Measurements from ENCODE around the gene LENEP. TPM values are rescaled to one million over a fixed set of nuclear protein-coding genes. Genes with fewer than 3 reads are reported as not detected.

The LENEP gene
- total RNA-seq, 2 donors from 2014 or later, result not detected

- Histone ChIP-seq H3K27ac (peak overlapping the region in 1 of 4 donors; percentile 45), H3K36me3 (replicated peaks in 1 of 2; ENCODE audit: insufficient read depth in 1 of 2, low read depth in 2 of 2) (peaks cover 0 to 7% of the 10 kb centered on the region in 2 donors), H3K4me1 (peaks cover 75% of the 10 kb centered on the region), H3K9me3 (no peaks in the 10 kb centered on the region), H3K4me3 (no peak overlapping the region), H3K27me3 (no peaks in the 10 kb centered on the region)
- no peak for DNase-seq
- no peak for ATAC-seq
- WGBS, 2 donors, result 26 to 49% methylated on average over 7 of the region's 8 CpGs
- TF ChIP-seq POLR2A (IDR thresholded peaks at IDR 0.05) (no peak), CTCF (IDR thresholded peaks at IDR 0.05) (no peak)
- intact Hi-C loops (cut with DNase I), result loop anchor here (5.0 kb wide), 1 partner anchor 51 kb away; the partner anchor contains the start of gene PYGO2
These were observed 20.2 kb downstream of the LENEP start for GRCh38 chr1:155013632-155014031.

GRCh38 chr1:155014709-155015508 lies 21.5 kb downstream of the LENEP start:
- Histone ChIP-seq H3K27ac (no peak overlapping the region), H3K4me1 (peaks cover 63% of the 10 kb centered on the region)

GRCh38 chr1:155015527-155016230 lies 22.3 kb downstream of the LENEP start:
- Histone ChIP-seq H3K36me3 (replicated peaks in 1 of 2; ENCODE audit: insufficient read depth in 1 of 2, low read depth in 2 of 2) (peaks cover 0 to 7% of the 10 kb centered on the region in 2 donors), H3K9me3 (no peaks in the 10 kb centered on the region), H3K27ac (peak overlapping the region in 1 of 4 donors; percentile 16), H3K27me3 (no peaks in the 10 kb centered on the region), H3K4me3 (no peak overlapping the region), H3K4me1 (peaks cover 56% of the 10 kb centered on the region)
- DNase-seq (no peak), ATAC-seq (no peak)
- no peak for TF ChIP-seq POLR2A (IDR thresholded peaks at IDR 0.05)
- TF ChIP-seq CTCF (IDR thresholded peaks at IDR 0.05), result no peak
- 77 to 84% methylated on average over 11 to 16 of the region's 16 CpGs for WGBS, 2 donors
- intact Hi-C loops (cut with DNase I), result no loop called here

More at GRCh38 chr1:155014709-155015508, 21.5 kb downstream of the LENEP start:
- no peak for DNase-seq
- H3K9me3 ChIP-seq, result no peaks in the 10 kb centered on the region
- H3K36me3 ChIP-seq (replicated peaks in 1 of 2; ENCODE audit: insufficient read depth in 1 of 2, low read depth in 2 of 2), result peaks cover 0 to 7% of the 10 kb centered on the region in 2 donors
- 90 to 93% methylated on average over 8 to 31 of the region's 31 CpGs for WGBS, 2 donors
- no peak for ATAC-seq
- no peak overlapping the region for H3K4me3 ChIP-seq
- intact Hi-C loops (cut with DNase I), result loop anchor here (5.0 kb wide), 1 partner anchor 53 kb away; the partner anchor contains the start of gene PYGO2
- no peaks in the 10 kb centered on the region for H3K27me3 ChIP-seq
- TF ChIP-seq POLR2A (IDR thresholded peaks at IDR 0.05), result no peak
- no peak for TF ChIP-seq CTCF (IDR thresholded peaks at IDR 0.05)

GRCh38 chr1:155016231-155016831 lies 22.9 kb downstream of the LENEP start:
- Histone ChIP-seq H3K4me3 (no peak overlapping the region), H3K4me1 (peaks cover 49% of the 10 kb centered on the region), H3K27ac (peak overlapping the region; percentile 56 to 72 (median 68)), H3K36me3 (replicated peaks in 1 of 2; ENCODE audit: insufficient read depth in 1 of 2, low read depth in 2 of 2) (peaks cover 0 to 7% of the 10 kb centered on the region in 2 donors), H3K9me3 (no peaks in the 10 kb centered on the region), H3K27me3 (no peaks in the 10 kb centered on the region)
- no peak for TF ChIP-seq CTCF (IDR thresholded peaks at IDR 0.05)
- TF ChIP-seq POLR2A (IDR thresholded peaks at IDR 0.05), result no peak
- intact Hi-C loops (cut with DNase I), result no loop called here
- no peak for DNase-seq
- ATAC-seq, result no peak
- WGBS, 2 donors, result 63 to 71% methylated on average over 6 to 25 of the region's 26 CpGs
